Measurements from ENCODE around the gene HES7.
"Not testable (repeated sequence)": the region's sequence is repeated elsewhere in the genome, so short reads cannot be mapped to it uniquely, and the experiment has no call there.

HES7 gene

GRCh38 chr17:8100111-8100510, 23.8 kb downstream of the HES7 start:
- no peak for DNase-seq (ENCODE audit: low read depth)

DNA sequence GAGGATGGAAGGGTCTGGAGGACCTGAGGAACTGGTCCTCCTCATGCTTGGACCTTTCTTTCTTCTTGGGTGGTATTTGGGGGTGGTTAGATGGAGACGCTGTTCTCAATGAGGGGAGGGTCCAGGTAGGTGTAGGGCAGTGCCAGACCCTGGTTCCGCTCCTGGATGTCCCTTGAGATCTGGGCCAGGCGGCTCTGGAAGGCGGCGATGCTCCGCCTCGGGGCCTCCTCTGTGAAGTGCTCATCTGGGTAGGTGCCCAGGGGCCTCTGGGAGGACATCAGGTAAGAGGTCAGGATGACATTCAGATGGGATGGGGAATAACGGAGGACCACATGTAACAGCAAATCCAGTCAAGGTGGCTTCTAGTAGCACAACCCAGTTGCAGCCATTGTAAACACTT, 27.4 kb downstream of the HES7 start:
- DNase-seq (ENCODE audit: low read depth): no peak

DNA sequence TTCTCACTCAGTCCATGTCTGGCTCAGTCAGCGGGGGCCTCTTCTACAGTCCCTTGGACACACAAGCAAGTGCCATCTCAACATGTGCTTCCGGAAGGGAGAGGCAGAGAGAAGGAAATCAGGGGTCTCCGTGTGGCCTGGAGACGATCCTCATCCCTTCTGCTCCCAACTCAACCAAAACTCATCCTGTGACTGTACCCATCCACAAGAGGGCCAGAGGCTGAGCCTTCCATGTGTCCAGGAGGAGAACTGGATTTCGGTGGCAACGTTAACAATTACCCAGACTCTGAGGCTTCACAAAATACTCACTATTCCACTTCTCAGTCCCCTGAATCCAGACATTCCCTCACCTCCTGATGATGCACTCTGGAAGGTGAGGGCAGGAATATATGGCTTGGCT, 28.5 kb downstream of the HES7 start:
- no peak for DNase-seq (ENCODE audit: low read depth)

DNA sequence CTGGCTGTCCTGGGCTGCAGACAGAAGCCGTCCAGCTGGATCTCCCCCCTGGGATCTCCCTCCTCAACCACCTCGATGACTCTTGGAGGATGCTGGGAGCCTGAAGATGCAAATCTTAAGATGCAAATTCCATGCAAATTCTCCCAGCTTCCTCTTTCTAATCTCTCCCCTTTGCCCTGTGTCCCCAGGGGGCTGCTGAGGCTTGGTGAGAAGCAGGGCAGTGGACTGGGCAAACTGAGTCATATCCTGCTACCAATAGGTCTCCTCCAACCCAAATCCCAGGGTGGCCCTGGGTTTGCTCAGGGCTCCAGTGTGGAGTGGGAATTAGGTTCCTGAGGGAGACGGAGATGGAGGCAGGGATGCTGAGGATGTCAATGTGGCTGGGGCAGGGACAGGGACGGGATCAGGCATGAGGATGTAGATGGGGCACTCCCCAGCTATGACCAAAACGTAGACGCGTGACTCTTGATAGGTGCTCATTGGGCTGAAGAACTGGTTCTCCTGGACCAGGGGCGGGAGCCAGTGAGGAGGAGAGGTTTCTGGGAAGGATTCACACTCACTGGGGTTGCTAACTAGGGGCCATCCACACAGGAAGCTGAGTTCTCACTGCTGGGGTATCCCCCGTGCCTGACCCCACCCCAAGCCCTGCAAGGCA, 32.7 kb downstream of the HES7 start:
- DNase-seq (ENCODE audit: low read depth): no peak

DNA sequence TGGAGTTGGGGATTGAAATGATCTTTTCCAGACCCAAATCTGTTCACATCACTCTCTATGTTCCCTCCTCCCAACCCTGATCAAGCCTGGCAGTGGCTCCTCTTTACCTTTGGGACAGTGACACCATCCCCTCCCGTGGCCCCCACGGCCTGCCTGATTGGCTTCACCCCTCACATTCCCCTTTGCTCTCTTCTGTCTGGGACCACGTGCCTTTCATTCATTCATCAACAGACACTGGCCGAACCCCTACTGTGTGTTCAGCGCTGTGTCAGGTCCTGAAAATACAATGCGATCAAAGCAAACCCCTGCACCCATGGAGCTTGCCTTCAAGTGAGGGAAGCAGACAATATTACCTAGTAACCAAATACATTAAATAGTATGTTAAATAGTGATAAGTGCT, 34.2 kb downstream of the HES7 start:
- DNase-seq (ENCODE audit: low read depth): no peak

GRCh38 chr17:8087952-8088230, 36.0 kb downstream of the HES7 start:
- DNase-seq (ENCODE audit: low read depth): no peak

DNA sequence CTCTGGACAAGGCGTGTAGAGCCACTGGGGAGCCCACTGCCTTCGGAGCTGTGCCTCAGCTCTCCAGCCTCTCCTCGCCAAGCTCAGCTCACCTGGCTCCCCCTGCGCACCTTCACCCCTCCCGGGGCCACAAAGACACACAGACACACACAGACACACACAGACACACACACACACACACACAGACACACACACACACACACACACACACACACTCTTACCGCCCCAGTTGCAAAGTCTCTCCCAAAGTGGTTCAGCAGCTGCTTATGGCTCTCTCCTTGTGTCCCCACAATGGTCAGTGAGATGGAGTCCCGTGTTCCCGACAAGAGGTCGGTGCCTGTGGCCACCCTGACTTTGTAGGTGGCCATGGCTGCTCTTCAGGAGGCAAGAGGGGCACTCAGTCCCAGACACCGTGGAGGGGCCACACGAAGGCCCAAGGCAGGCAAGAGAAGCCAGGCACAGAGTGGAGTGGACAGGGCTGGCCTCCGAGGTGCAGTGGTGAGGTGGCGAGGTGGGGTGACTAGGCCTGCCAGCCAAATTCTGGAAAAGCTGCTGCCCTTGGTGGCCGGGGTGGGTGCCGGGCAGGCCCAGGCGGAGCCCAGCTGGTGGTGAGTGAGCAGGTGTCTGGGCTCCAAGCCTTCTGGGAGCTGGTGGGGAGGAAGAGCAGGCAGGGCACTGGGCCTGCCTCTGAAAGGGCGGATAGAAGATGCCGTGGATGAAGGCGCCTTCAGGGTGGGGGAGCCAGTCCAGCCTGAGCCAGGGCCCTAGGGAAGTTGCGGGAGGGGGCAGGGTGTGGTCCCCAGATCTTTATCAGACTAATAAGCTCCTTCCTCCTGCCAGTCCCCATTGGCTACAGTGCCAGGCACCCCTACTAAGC, 36.6 kb downstream of the HES7 start, which contains the start of gene ALOX12B:
TSS of gene ALOX12B (minus strand) at position 642 of the 877 bp plus-strand sequence. CDS start at position 368, 274 bp downstream.
- DNase-seq (ENCODE audit: low read depth): no peak

DNA sequence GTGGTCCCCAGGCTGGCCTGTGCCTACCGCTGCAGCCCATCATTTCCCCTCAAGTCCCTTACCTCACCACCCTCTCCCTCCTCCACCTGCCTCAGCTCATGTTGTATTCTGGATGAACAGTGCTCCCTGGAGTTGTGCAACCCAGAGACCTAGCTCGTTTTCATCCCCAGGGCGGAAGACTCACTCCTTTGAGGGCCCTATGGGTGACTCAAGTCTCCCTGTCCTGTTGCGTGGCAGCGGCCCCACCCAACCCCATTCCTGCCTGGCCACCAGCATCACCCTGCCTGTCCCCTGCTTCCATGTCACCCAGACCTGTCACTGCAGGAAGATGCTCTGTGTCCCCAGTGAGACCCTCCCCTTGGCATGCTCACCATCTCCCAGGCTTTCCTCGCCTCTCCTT, 39.7 kb downstream of the HES7 start:
- no peak for DNase-seq (ENCODE audit: low read depth)

GRCh38 chr17:8082292-8082691, 41.6 kb downstream of the HES7 start:
- no peak for DNase-seq (ENCODE audit: low read depth)

DNA sequence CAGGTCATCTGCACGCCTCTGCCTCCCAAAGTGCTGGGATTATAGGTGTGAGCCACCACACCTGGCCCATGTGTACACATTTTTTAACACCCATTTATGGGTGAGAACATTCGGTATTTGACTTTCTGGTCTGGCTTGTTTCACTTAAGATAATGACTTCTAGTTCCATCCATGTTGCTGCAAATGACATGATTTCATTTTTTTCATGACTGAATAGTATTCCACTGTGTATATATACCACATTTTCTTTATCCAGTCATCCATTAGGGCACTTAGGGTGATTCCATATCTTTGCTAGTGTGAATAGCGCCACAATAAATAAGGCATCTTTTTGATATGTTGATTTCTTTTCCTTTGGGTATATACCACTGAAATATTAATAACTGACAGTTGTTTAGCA, 42.0 kb downstream of the HES7 start:
- no peak for DNase-seq (ENCODE audit: low read depth)

DNA sequence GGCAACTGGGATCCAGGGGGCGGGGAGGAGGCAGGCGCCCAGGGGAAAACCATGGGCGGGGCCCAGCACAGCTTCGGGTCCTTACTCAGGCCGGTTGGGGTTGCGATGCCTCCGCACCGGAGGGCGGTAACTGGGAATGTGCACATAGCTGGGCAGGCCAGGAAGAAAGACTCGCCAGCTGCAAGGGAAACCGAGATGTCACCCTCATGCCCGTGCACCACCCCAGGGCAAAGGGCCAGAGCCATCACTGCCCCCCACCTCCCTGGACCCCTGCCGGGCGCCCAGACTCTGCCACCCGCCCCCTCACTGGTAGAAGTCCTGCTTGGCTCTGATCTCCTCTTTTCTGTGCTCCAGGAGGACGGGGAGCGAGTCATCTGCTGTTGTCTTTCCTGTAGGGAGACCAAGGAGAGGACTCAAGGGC, 43.1 kb downstream of the HES7 start:
- no peak for DNase-seq (ENCODE audit: low read depth)

DNA sequence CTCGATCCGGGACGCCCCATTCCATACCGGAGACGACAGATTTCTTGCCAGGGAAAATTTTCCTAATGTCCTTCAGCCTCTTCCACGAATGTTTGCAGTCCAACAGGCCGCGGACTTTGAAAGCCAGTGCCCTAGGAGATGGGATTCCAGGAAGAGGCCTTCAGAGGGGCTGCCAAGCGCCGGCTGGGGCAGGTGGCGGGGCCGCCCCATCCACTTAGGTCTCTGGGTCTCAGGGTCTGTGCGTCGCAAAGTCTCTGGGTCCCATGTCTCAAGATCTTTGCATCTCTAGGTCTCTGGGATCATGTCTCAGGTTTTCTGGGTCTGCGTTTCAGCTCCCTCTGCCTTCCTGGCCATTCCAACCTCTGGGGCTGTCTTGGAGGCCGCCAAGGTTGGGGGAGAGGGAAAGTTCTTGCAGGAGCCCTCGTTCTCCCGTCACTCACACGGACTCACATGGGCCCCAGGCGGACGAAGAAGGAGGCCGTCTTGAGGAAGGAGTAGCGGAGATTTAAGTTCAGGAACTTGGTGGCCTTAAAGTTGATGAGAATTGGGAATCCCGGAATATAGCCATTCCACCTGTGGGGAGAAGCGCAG, 43.6 kb downstream of the HES7 start:
- DNase-seq (ENCODE audit: low read depth): no peak

- peak; percentile 73 for DNase-seq (ENCODE audit: low read depth)
Observed at GRCh38 chr17:8079291-8080207, 44.4 kb downstream of the HES7 start.

DNA sequence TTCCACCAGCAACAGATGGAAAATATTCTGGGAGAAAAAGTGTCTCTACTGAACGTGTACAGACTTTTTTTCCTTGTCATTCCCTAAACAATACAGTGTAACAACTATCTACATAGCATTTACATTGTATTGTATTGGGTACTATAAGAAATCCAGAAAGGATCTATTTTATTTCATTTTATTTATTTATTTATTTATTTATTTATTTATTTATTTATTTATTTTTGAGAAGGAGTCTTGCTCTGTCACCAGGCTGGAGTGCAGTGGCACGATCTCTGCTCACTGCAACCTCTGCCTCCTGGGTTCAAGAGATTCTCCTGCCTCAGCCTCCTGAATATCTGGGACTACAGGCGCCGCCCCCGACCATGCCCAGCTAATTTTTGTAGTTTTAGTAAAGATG, 46.0 kb downstream of the HES7 start:
- DNase-seq (ENCODE audit: low read depth): not testable (repeated sequence)

DNA sequence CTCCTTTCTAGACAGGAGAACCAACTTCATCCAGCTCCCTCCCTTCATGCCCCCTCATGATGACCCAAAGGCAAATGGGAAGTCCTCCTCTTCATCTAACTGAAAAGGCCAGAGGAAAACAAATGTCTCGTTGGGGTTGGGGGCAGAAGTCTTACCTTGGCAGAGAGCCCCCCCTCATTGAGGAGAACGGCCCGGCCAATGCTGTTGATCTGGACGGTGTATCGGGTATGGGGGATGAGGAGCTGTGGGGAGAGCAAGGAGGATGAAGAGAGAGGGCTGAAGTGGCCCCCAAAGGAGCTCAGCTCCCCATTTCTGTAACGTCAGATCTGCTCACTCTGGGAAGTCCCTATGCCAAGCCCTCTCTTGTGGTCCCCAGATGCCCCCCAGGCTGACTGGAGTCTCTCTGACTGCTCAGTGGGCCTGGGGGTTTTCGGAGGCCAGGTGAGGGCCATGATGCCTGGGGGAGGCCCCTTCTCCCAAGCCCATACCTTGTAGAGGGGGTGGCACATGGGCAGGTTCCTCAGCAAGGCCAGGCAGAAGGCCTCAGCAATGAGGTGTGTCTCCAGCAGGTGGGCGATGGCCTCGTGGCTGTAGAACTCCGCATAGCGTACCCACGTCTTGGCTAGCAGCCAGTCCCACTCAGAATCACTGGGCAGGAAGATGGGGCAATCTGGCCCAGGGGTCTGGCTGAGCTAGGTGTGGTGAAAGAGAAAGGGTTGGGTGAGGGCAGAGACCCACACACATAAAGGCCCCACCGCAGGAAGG, 47.2 kb downstream of the HES7 start:
- DNase-seq (ENCODE audit: low read depth): no peak

DNA sequence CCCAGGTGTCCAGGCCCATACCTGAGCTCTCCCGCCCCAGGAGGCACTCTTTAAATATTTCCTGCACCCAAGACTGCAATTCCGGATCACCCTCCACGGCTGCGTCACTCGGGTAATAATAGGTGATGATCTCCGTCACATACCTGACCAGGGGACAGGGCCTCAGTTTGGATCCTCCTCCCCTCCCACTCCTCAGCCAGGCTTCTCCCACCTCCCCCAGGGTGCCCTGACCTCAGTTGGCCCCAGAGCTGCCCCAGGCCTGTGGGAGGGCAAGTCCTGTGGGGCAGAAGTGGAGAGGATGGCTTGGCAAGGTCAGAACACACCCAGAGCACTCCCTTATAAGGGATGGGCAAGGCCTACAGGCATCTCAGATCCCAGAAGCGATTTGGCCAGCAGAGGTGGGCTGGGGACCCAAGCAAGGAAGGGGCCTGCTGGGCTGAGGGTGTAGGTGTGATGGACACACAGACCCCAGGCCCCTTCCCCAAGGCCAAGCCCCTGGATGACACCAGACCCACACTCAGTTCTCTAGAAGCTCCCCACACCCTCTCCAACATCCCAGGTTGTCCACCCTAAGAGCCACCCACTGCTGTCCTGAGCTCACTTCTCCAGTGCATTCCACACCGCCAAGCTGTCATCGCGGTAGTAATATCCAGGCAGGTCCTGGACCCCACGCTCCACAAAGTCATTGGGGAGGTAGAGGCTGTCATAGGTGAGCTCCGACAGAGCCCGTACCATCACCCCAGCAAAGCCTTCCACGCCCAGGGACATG, 48.1 kb downstream of the HES7 start:
- DNase-seq (ENCODE audit: low read depth): no peak

GRCh38 chr17:8075081-8075480, 48.8 kb downstream of the HES7 start:
- DNase-seq (ENCODE audit: low read depth): no peak

- DNase-seq (ENCODE audit: low read depth): no peak
Observed at GRCh38 chr17:8074554-8074953, 49.4 kb downstream of the HES7 start.

DNA sequence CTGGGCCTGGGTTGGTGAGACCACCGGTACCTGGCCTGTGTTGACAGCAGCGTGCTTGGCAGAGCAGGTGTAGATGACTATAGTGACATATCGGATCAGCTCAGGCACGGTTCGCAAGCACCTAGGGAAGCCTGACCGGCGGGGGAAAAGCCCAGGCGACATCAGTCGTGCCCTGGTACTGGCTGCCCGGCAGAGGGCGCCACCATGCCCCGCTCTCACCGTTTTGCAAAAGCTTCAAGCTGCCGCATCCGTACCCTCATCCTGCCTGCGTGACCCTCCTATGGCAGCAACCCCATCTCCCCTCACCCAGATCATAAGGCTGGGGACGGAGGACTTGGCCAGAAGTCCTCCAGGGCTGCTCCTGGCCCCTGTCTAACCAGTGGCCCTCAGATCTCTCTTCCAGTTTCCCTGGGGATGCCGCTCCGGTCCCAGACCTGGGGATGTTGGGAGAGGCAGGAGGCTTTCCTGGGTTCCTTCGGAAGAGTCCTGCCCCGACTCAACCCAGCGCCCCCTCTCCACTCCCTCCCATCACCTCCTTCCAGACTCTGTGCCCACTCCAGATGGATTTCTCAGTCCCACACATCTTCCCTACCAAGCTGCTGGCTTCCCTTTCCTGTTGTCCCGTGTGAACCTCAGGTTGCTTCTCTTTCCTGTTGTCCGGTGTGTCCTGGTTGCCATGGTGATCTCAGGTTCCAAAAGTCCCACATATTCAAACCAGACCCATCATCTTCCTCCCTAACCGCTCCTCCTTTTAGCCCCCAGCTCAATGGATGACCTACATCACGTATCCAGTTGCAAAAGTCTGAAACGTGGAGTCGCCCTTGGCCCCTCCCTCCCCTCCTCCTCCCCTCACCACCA, 50.0 kb downstream of the HES7 start:
- DNase-seq (ENCODE audit: low read depth): peak; percentile 80

Measured in activated T-cell treated with anti-CD3 and anti-CD28 coated beads for 1 hour (primary cell).